Measurements from ENCODE around the gene ADAP2.
A peak's percentile ranks its signal among the peaks of the same experiment; 100 is the strongest.
"Not testable (repeated sequence)": the region's sequence is repeated elsewhere in the genome, so short reads cannot be mapped to it uniquely, and the experiment has no call there.

The ADAP2 gene

DNA sequence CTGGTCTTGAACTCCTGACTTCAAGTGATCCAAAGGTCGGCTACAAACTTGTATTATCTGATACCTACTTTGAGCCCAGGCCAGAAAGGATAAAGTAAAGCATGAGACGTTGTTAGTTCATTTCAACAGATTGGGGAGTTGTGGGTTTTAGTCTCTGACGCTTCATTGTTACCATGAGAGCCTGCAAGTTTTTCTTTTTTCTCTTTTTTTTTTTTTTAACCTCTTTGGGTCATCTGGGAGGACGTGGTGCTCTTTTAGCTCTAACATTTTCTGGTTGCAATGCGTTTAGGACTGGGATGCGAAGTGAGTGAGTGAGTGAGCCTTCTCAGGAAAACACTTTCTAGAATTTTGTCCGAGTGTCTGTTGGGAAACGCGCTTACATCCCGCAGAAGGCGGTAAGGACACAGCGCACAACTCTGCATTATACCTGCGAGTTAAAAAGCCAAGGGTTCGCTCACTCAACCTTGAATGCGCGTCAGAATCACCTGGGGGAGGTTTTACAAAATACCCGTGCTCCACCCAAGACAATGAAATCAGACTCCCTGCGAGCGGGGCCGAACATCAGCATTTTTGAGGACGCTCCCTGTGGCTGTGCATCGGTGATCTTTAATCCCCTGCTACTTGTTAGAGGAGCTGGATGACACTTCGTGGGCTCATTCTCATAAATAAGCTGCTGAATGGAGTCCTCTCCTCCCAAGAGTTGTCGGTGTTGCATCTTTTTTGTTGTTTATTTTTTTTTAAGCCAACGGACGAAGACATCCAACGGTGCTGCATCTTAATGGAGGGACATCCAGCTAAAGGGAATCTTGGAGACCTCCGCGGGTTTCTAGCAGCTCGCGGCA, 48.5 kb downstream of the ADAP2 start:
- peak overlapping the region; percentile 67 for H3K4me3 ChIP-seq (ENCODE audit: low read length)
- no peak for TF ChIP-seq ZNF274 (IDR thresholded peaks at IDR 0.05; ENCODE audit: low read depth, low read length)

DNA sequence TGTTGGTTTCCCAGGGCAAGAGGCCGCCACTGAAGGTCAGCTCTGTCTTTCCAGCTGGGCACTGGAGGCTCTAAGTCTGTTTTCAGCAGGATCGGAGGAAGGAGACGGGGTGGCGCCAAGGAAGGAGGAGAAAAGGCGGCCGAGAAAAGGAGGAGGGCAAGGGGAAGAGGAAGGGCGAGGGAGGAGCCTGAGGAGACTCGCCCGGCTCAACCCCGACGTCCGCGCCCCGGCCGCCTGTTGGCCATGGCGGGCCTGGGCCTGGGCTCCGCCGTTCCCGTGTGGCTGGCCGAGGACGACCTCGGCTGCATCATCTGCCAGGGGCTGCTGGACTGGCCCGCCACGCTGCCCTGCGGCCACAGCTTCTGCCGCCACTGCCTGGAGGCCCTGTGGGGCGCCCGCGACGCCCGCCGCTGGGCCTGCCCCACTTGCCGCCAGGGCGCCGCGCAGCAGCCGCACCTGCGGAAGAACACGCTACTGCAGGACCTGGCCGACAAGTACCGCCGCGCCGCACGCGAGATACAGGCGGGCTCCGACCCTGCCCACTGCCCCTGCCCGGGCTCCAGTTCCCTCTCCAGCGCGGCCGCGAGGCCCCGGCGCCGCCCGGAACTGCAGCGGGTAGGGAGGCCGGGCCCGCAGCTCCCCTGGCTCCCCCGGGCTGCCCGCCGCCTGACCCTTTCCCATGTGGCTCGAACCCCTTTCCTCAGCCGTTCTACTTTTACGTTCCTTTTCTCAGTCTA, 49.3 kb downstream of the ADAP2 start, which contains the start of gene RNF135:
Gene RNF135, plus strand, starts transcription at position 209 of the 737 bp plus-strand sequence. Its CDS starts 35 bp downstream, at position 244.
- no peak for TF ChIP-seq ZNF274 (IDR thresholded peaks at IDR 0.05; ENCODE audit: low read depth, low read length)
- peak within 1 kb of the TSS; percentile 67 for H3K4me3 ChIP-seq (ENCODE audit: low read length)

DNA sequence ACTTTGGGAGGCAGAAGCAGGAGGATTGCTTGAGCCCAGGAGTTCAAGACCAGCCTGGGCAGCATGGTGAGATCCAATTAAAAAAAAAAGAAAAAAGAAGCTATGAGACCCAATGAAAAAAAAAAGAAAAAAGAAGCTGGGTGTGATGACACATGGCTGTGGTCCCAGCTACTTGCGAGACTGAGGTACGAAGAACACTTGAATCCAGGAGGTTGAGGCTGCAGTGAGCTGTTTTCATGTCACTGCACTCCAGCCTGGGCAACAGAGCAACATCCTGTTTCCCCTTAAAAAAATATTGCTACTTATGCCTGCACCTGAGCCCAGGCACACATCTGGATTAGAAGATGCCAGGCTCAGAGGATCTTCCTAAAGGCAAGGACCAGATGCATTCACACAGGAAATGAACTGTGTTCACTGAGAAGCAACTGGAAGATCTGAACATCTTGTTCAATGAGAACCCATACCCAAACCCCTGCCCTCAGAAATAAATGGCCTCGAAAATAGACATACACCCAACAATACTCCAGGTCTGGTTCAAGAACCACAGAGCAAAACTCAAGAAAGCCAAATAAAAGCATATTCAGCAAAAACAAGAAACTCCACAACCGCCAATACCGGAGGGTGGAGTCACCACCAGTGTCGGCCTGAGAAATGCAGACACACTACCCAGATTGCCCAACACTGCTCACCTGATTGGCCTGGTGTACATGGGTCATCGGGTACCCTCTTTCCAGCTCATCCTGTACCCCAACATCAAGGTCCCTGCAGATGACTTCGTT, 53.5 kb downstream of the ADAP2 start:
- no peak for TF ChIP-seq ZNF274 (IDR thresholded peaks at IDR 0.05; ENCODE audit: low read depth, low read length)
- no peak overlapping the region for H3K4me3 ChIP-seq (ENCODE audit: low read length)

DNA sequence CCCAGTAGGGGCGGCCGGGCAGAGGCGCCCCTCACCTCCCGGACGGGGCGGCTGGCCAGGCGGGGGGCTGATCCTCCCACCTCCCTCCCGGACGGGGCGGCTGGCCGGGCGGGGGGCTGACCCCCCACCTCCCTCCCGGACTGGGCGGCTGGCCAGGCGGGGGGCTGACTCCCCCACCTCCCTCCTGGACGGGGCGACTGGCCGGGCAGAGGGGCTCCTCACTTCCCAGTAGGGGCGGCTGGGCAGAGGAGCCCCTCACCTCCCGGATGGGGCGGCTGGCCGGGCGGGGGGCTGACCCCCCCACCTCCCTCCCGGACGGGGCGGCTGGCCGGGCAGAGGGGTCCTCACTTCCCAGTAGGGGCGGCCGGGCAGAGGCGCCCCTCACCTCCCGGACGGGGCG, 58.2 kb downstream of the ADAP2 start:
- H3K4me3 ChIP-seq (ENCODE audit: low read length) = not testable (repeated sequence)

DNA sequence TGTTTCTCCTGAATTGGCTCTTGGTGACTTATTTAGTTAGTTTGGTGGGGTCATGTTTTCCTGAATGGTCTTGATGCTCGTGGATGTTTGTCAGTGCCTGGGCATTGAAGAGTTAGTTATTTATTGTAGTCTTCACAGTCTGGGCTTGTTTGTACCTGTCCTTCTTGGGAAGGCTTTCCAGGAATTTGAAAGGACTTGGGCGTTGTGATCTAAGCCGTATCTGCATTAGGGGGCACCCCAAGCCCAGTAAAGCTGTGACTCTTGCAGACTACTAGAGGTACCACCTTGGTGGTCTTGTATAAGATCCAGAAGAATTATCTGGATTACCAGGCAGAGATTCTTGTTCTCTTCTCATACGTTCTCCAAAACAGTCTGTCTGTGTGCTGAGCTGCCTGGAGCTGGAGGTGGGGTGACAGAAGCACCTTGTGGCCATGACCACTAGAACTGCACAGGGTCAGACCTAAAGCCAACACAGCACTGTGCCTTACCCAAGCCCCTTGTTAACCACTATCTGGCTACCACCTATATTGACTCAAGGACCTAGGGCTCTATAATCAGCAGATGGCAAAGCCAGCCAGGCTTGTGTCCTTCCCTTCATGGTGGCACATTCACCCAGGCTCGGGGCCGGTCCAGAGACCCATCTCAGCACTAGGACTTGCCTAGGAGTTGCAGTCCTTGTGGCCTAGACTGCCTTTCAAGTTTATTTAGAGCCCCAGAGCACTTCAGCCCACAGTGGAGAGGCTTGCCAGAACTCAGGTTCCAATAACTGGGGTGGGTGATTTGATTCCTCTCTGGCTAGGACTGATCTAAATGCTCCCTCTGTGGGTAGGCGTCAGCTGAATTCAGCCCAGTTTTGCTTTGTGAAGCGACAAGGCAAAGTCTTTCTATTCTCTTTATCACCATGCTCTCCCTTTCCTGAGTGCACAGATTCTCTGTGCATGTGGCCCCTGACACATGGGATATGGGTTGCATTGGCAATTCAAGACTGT, 60.1 kb downstream of the ADAP2 start:
- no peak for TF ChIP-seq ZNF274 (IDR thresholded peaks at IDR 0.05; ENCODE audit: low read depth, low read length)
- H3K4me3 ChIP-seq (ENCODE audit: low read length) = no peak overlapping the region

DNA sequence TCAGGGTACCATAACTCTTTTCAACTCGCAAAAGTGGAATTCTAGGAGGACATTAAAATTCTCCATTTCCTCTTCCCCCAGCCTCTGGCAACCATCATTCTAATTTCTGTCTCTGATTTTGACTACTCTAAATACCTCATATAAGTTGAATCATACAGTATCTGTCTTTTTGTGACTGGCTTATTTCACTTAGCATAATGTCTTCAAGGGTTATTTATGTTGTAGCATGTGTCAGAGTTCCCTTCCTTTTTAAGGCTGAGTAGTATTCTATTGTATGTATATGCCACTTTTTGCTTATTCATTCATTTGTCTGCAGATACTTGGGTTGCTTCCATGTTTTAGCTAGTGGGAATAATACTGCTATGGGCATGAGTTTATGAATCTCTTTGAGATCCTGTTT, 61.1 kb downstream of the ADAP2 start:
- no peak for TF ChIP-seq ZNF274 (IDR thresholded peaks at IDR 0.05; ENCODE audit: low read depth, low read length)
- H3K4me3 ChIP-seq (ENCODE audit: low read length) = no peak overlapping the region

DNA sequence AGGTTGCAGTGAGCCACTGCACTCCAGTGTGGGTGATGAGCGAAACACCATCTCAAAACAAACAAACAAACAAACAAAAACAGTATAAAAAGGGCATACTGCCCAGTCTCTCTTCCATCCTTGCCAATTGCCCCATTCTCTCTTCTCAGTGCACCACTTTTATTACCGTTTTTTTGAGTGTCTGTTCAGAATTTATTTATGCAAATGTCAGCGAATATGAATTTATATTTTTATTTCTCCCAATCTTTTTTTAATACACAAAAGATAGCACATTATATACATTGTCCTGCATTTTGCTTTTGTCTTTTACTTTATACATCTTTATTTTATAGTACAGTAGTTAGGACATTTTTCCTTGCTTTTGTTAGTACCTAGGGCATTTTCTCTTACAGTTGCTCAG, 68.7 kb downstream of the ADAP2 start:
- no peak for TF ChIP-seq ZNF274 (IDR thresholded peaks at IDR 0.05; ENCODE audit: low read depth, low read length)

DNA sequence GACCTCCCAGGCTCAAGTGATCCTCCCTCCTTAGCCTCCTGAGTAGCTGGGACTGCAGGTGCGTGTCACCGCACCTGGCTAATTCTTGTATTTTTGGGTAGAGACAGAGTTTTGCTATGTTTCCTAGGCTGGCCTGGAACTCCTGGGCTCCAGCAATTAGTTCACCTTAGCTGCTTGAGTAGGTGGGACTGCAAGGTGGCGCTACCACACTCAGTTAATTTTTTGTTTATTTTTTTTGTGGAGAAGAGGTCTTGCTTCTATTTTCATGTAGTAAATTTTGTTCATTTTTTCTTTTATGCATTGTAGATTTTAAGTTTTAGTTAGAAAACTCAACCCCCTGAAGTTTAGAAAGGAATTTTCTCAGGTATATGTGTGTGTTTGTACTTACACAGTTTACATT, 70.8 kb downstream of the ADAP2 start:
- no peak for TF ChIP-seq ZNF274 (IDR thresholded peaks at IDR 0.05; ENCODE audit: low read depth, low read length)
- no peak overlapping the region for H3K4me3 ChIP-seq (ENCODE audit: low read length)

More for the DNA sequence above, 68.7 kb downstream of the ADAP2 start:
- H3K4me3 ChIP-seq (ENCODE audit: low read length) = no peak overlapping the region

DNA sequence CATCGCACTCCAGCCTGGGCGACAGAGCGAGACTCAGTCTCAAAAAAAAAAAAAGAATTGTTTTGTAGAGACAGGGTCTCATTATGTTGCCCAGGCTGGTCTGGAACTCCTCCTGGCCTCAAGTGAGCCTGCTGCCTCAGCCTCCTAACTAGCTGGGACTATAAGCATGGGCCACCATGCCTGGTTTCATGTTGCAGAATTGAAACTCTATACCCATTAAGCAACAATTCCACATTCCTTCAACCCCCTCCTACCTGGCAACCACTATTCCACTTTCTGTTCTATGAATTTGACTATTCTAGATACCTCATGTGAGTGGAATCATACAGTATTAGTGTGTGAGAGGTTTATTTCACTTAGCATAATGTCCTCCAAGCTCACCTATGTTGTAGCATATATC, 73.6 kb downstream of the ADAP2 start:
- TF ChIP-seq ZNF274 (IDR thresholded peaks at IDR 0.05; ENCODE audit: low read depth, low read length) = no peak
- H3K4me3 ChIP-seq (ENCODE audit: low read length) = no peak overlapping the region

DNA sequence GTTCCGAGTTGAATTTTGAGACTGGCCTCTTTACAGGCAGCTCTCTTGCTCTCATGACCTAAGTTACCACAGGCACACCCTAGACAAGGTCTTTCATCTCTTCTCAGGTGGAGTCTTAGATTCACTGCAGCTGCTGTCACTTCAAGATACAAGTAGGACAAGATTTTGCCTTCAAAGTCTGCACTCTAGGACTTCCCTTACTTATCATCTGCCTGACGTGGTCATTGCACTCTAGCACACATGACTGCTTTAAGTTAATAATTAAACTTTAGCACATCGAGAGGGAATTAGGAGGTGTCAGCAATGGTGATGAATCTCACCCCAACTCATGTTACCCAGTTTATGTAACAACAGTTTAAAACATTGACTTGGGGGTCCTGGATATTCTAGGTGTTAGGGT, 74.7 kb downstream of the ADAP2 start:
- TF ChIP-seq ZNF274 (IDR thresholded peaks at IDR 0.05; ENCODE audit: low read depth, low read length) = no peak
- H3K4me3 ChIP-seq (ENCODE audit: low read length) = no peak overlapping the region

DNA sequence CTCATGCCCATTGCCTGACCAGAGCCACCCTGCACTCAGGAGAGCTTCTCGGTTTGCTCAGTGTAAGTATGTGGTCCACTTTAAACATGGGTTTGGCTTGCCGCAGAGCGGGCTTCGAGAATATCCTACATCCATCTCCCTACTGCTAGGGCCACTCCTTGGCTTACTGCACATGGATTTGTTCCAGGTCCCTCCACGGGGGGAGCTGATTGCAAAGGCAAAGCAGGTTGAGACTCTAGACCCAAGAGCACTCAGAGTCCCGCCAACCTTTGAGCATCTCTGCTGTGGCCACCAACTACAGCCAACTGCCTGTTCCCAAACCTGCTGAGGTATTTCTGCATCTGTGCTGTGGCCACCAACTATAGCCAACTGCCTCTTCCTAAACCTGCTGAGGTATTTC, 75.5 kb downstream of the ADAP2 start:
- no peak overlapping the region for H3K4me3 ChIP-seq (ENCODE audit: low read length)
- TF ChIP-seq ZNF274 (IDR thresholded peaks at IDR 0.05; ENCODE audit: low read depth, low read length) = no peak

DNA sequence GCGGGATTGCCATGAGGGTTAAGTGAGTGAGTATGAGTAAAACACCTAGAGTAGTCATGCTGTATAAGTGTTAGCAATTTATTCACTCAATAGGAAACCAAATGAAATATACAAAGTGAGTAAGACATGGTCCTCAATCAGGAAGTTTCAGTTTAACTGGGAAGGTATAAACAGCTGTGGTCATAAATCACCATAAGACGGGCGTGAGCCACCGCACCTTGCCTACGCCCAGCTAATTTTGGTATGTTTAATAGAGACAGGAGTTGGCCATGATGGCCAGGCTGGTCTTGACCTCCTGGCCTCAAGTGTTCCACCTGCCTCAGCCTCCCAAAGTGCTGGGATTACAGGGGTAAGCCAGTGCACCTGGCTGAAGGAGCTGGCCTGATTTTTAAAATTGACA, 76.1 kb downstream of the ADAP2 start:
- TF ChIP-seq ZNF274 (IDR thresholded peaks at IDR 0.05; ENCODE audit: low read depth, low read length) = no peak

DNA sequence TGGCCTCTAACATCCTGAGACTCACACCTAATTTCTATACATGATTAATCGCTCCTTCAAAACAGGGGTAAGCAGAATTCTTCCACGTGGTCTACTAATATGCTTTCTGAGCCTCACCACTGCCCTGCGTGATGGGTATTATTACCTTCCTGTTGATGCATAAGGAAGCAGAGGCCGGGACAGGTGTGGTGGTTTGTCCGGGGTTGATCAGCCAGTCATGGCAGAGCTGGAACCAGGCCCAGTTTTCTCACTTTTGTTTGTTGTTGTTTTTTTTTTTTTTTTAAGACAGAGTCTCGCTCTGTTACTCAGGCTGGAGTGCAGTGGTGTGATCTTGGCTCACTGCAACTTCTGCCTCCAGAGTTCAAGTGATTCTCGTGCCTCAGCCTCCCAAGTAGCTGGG, 80.3 kb downstream of the ADAP2 start:
- no peak for TF ChIP-seq ZNF274 (IDR thresholded peaks at IDR 0.05; ENCODE audit: low read depth, low read length)
- no peak overlapping the region for H3K4me3 ChIP-seq (ENCODE audit: low read length)

More for the DNA sequence above, 76.1 kb downstream of the ADAP2 start:
- H3K4me3 ChIP-seq (ENCODE audit: low read length) = no peak overlapping the region
